Measurements from ENCODE around the gene MTO1. TPM values are rescaled to one million over a fixed set of nuclear protein-coding genes. Genes with fewer than 3 reads are reported as not detected.
"Not testable (repeated sequence)": the region's sequence is repeated elsewhere in the genome, so short reads cannot be mapped to it uniquely, and the experiment has no call there.

MTO1 gene
- total RNA-seq, 1 donor from 2014 or later, result 26.5 TPM

GRCh38 chr6:73504160-73504559 lies 42.6 kb downstream of the MTO1 start:
- peaks cover 4% of the 10 kb centered on the region for H3K36me3 Mint-ChIP-seq (ENCODE audit: low read depth)
- H3K4me3 Mint-ChIP-seq, result no peak overlapping the region
- no peak for TF ChIP-seq CTCF (conservative IDR thresholded peaks at IDR 0.05)
- DNase-seq (ENCODE audit: low read depth, low spot score), result no peak
- no peaks in the 10 kb centered on the region for H3K27me3 Mint-ChIP-seq (ENCODE audit: low read depth)
- H3K9me3 Mint-ChIP-seq, result no peaks in the 10 kb centered on the region
- H3K27ac Mint-ChIP-seq (ENCODE audit: unreplicated experiment), result no peak overlapping the region
- no peaks in the 10 kb centered on the region for H3K4me1 Mint-ChIP-seq

GRCh38 chr6:73505142-73505541 lies 43.6 kb downstream of the MTO1 start:
- H3K36me3 Mint-ChIP-seq (ENCODE audit: low read depth), result peaks cover 4% of the 10 kb centered on the region
- no peaks in the 10 kb centered on the region for H3K4me1 Mint-ChIP-seq
- no peak overlapping the region for H3K27ac Mint-ChIP-seq (ENCODE audit: unreplicated experiment)
- no peaks in the 10 kb centered on the region for H3K27me3 Mint-ChIP-seq (ENCODE audit: low read depth)
- no peak for DNase-seq (ENCODE audit: low read depth, low spot score)
- H3K9me3 Mint-ChIP-seq, result no peaks in the 10 kb centered on the region
- no peak overlapping the region for H3K4me3 Mint-ChIP-seq
- TF ChIP-seq CTCF (conservative IDR thresholded peaks at IDR 0.05), result no peak

GRCh38 chr6:73505705-73506104 lies 44.2 kb downstream of the MTO1 start:
- not testable (repeated sequence) for H3K27ac Mint-ChIP-seq (ENCODE audit: unreplicated experiment); H3K27me3 Mint-ChIP-seq (ENCODE audit: low read depth); H3K9me3 Mint-ChIP-seq; DNase-seq (ENCODE audit: low read depth, low spot score); H3K36me3 Mint-ChIP-seq (ENCODE audit: low read depth); H3K4me1 Mint-ChIP-seq; H3K4me3 Mint-ChIP-seq

- no peak for TF ChIP-seq CTCF (conservative IDR thresholded peaks at IDR 0.05)
- H3K4me3 Mint-ChIP-seq, result no peak overlapping the region
- DNase-seq (ENCODE audit: low read depth, low spot score), result no peak
- no peaks in the 10 kb centered on the region for H3K4me1 Mint-ChIP-seq
- no peak overlapping the region for H3K27ac Mint-ChIP-seq (ENCODE audit: unreplicated experiment)
- H3K27me3 Mint-ChIP-seq (ENCODE audit: low read depth), result no peaks in the 10 kb centered on the region
- peaks cover 4% of the 10 kb centered on the region for H3K36me3 Mint-ChIP-seq (ENCODE audit: low read depth)
- H3K9me3 Mint-ChIP-seq, result no peaks in the 10 kb centered on the region
These were observed 44.7 kb downstream of the MTO1 start for GRCh38 chr6:73506246-73506645.

- TF ChIP-seq CTCF (conservative IDR thresholded peaks at IDR 0.05), result no peak
- Mint-ChIP-seq H3K9me3 (no peaks in the 10 kb centered on the region), H3K27me3 (ENCODE audit: low read depth) (peaks cover 10% of the 10 kb centered on the region)
These were observed 47.2 kb downstream of the MTO1 start for GRCh38 chr6:73508776-73509175.

GRCh38 chr6:73509851-73510250 lies 48.3 kb downstream of the MTO1 start:
- no peak for TF ChIP-seq CTCF (conservative IDR thresholded peaks at IDR 0.05)
- Mint-ChIP-seq H3K4me3 (peak overlapping the region; percentile 29), H3K9me3 (no peaks in the 10 kb centered on the region), H3K36me3 (ENCODE audit: low read depth) (peaks cover 9% of the 10 kb centered on the region), H3K27me3 (ENCODE audit: low read depth) (peaks cover 16% of the 10 kb centered on the region), H3K27ac (ENCODE audit: unreplicated experiment) (no peak overlapping the region), H3K4me1 (peaks cover 3% of the 10 kb centered on the region)
- no peak for DNase-seq (ENCODE audit: low read depth, low spot score)

More at GRCh38 chr6:73508776-73509175, 47.2 kb downstream of the MTO1 start:
- peak overlapping the region; percentile 44 for H3K4me3 Mint-ChIP-seq
- DNase-seq (ENCODE audit: low read depth, low spot score), result no peak
- H3K4me1 Mint-ChIP-seq, result no peaks in the 10 kb centered on the region
- H3K36me3 Mint-ChIP-seq (ENCODE audit: low read depth), result peaks cover 11% of the 10 kb centered on the region
- peak overlapping the region; percentile 19 for H3K27ac Mint-ChIP-seq (ENCODE audit: unreplicated experiment)

All from neural crest cell (in vitro differentiated cells).